ENCODE measurements around the gene ZNF444. TPM values are rescaled to one million over a fixed set of nuclear protein-coding genes. Genes with fewer than 3 reads are reported as not detected.
"Not testable (repeated sequence)": the region's sequence is repeated elsewhere in the genome, so short reads cannot be mapped to it uniquely, and the experiment has no call there.

ZNF444 gene
- total RNA-seq, 2 experiments from 2014 or later = 22.0 to 25.3 TPM

DNA sequence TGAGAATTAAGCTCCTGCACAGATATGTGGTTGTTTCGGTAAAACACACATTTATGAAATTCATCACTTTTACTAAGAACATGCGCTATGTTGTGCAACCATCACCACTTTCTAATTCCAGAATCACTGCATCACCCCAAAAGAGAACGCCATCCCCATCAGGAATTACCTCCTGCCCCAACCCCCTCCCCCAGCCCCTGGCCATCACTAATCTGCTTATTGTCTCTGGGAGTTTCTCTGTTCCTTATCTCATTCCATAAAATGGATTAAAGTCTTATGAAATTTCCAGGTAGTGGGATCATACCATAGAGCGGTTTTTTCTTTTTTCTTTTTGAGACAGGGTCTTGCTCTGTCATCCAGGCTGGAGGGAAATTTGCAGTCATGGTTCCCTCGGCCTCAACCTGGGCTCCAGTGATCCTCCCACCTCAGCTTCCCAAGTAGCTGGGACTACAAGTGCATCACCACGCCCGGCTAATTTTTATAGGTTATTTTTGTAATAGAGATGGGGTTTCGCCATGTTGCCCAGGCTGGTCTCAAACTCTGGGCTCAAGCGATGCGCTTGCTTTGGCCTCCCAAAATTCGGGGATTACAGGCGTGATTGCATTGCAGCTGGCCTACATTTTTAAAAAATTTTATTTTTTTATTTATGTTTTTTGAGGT, 53.0 kb downstream of the ZNF444 start:
- DNase-seq (ENCODE audit: low spot score) = no peak
- POLR2A ChIA-PET = interaction anchor here (0.7 kb wide), 1 partner anchor 11 kb away, joined by 3 read pairs; no protein-coding TSS in a partner anchor
- no peak overlapping the region for H3K4me2 ChIP-seq (ENCODE audit: low read length)
- H3K9me2 ChIP-seq (ENCODE audit: insufficient read depth, low read length) = no peaks in the 10 kb centered on the region
- no peak for TF ChIP-seq EZH2phosphoT487 (IDR thresholded peaks at IDR 0.05; ENCODE audit: borderline replicate concordance, low read depth, low read length)
- TF ChIP-seq, protein P1, sequence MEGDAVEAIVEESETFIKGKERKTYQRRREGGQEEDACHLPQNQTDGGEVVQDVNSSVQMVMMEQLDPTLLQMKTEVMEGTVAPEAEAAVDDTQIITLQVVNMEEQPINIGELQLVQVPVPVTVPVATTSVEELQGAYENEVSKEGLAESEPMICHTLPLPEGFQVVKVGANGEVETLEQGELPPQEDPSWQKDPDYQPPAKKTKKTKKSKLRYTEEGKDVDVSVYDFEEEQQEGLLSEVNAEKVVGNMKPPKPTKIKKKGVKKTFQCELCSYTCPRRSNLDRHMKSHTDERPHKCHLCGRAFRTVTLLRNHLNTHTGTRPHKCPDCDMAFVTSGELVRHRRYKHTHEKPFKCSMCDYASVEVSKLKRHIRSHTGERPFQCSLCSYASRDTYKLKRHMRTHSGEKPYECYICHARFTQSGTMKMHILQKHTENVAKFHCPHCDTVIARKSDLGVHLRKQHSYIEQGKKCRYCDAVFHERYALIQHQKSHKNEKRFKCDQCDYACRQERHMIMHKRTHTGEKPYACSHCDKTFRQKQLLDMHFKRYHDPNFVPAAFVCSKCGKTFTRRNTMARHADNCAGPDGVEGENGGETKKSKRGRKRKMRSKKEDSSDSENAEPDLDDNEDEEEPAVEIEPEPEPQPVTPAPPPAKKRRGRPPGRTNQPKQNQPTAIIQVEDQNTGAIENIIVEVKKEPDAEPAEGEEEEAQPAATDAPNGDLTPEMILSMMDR (conservative IDR thresholded peaks at IDR 0.05; ENCODE audit: low read length) = no peak
- H3K4me1 ChIP-seq (ENCODE audit: insufficient read depth, low read length, poor library complexity, severe bottlenecking) = no peaks in the 10 kb centered on the region
- H3K9me3 ChIP-seq (ENCODE audit: low read length) = no peaks in the 10 kb centered on the region
- H3K79me2 ChIP-seq (ENCODE audit: insufficient read depth, low read depth, low read length) = no peaks in the 10 kb centered on the region
- CTCF ChIA-PET (ENCODE audit: unreplicated experiment) = no interaction called here
- H3K4me3 ChIP-seq (ENCODE audit: low read depth, low read length, poor library complexity, severe bottlenecking) = no peak overlapping the region
- no peaks in the 10 kb centered on the region for H4K20me1 ChIP-seq (ENCODE audit: insufficient read depth, low read length)
- no TSS peak for BruUV-seq (replicated peaks)
- intact Hi-C loops (cut with micrococcal nuclease; ENCODE audit: unreplicated experiment) = no loop called here
- no peaks in the 10 kb centered on the region for H3K36me3 ChIP-seq (ENCODE audit: insufficient read depth, low read length)
- no peak overlapping the region for H2AFZ ChIP-seq (ENCODE audit: low read length)
- no peak overlapping the region for H3K27ac ChIP-seq (ENCODE audit: low read depth, low read length, poor library complexity, severe bottlenecking)

DNA sequence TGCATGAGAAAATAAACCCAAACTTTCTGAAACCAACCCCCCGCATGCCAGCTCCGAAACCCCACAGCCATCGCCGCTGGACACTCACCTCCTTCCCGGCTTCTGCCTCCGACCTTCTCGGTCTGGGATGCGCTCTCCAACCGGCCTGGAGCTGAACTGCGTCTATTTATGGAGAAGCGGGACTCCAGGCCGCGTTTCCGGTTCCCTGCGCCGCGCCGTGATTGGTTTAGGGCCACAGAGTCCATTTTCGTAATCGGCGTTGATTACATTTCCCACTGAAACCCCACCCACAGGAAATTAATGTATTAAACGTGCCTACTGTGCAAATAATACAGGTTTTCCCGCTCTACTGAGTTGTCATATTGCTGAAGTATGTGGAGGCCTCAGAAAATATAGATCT, 56.6 kb downstream of the ZNF444 start, which contains the start of gene ZSCAN5B:
ZSCAN5B (minus strand) TSS at position 138 of the 400 bp plus-strand sequence. CDS start 4,731 bp downstream, outside the sequence.
- BruUV-seq (replicated peaks); H3K9me2 ChIP-seq (ENCODE audit: insufficient read depth, low read length): not testable (repeated sequence)

DNA sequence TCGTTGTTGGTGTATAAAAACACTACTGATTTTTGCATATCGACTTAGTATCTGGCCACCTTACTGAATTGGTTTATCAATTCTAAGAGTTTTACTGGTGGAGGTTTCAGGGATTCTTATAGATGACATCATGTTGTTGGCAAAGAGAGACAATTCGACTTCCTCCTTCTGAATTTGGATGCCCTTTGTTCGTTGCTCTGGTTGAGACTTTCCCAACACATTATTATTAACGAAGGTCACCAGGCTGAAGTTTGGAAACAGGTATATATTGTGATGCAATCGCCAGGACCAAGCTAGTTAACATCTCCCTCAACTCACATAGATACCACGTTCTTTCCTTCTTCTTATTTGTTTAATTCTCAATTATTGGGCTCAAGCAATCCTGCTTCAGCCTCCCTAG, 58.6 kb downstream of the ZNF444 start:
- TF ChIP-seq EZH2phosphoT487 (IDR thresholded peaks at IDR 0.05; ENCODE audit: borderline replicate concordance, low read depth, low read length) = no peak
- TF ChIP-seq, protein P1 (conservative IDR thresholded peaks at IDR 0.05; ENCODE audit: low read length) = no peak
- H3K27ac ChIP-seq (ENCODE audit: low read depth, low read length, poor library complexity, severe bottlenecking) = no peak overlapping the region
- H3K4me2 ChIP-seq (ENCODE audit: low read length) = no peak overlapping the region
- H4K20me1 ChIP-seq (ENCODE audit: insufficient read depth, low read length) = no peaks in the 10 kb centered on the region
- no TSS peak for BruUV-seq (replicated peaks)
- H3K4me1 ChIP-seq (ENCODE audit: insufficient read depth, low read length, poor library complexity, severe bottlenecking) = no peaks in the 10 kb centered on the region
- H3K9me3 ChIP-seq (ENCODE audit: low read length) = no peaks in the 10 kb centered on the region
- no peaks in the 10 kb centered on the region for H3K79me2 ChIP-seq (ENCODE audit: insufficient read depth, low read depth, low read length)
- H3K36me3 ChIP-seq (ENCODE audit: insufficient read depth, low read length) = no peaks in the 10 kb centered on the region
- no peak for DNase-seq (ENCODE audit: low spot score)
- H2AFZ ChIP-seq (ENCODE audit: low read length) = no peak overlapping the region
- POLR2A ChIA-PET = no interaction called here
- CTCF ChIA-PET (ENCODE audit: unreplicated experiment) = no interaction called here
- intact Hi-C loops (cut with micrococcal nuclease; ENCODE audit: unreplicated experiment) = no loop called here
- H3K9me2 ChIP-seq (ENCODE audit: insufficient read depth, low read length) = no peaks in the 10 kb centered on the region
- no peak overlapping the region for H3K4me3 ChIP-seq (ENCODE audit: low read depth, low read length, poor library complexity, severe bottlenecking)

More for the DNA sequence above, 56.6 kb downstream of the ZNF444 start, which contains the start of gene ZSCAN5B:
- H3K4me1 ChIP-seq (ENCODE audit: insufficient read depth, low read length, poor library complexity, severe bottlenecking); H4K20me1 ChIP-seq (ENCODE audit: insufficient read depth, low read length); H3K36me3 ChIP-seq (ENCODE audit: insufficient read depth, low read length); H2AFZ ChIP-seq (ENCODE audit: low read length); DNase-seq (ENCODE audit: low spot score); POLR2A ChIA-PET; H3K79me2 ChIP-seq (ENCODE audit: insufficient read depth, low read depth, low read length); CTCF ChIA-PET (ENCODE audit: unreplicated experiment); intact Hi-C loops (cut with micrococcal nuclease; ENCODE audit: unreplicated experiment); H3K4me3 ChIP-seq (ENCODE audit: low read depth, low read length, poor library complexity, severe bottlenecking); H3K4me2 ChIP-seq (ENCODE audit: low read length); H3K9me3 ChIP-seq (ENCODE audit: low read length); H3K27ac ChIP-seq (ENCODE audit: low read depth, low read length, poor library complexity, severe bottlenecking): not testable (repeated sequence)
